Hematopoietic multipotent progenitor cell (in vitro differentiated cells): Measurements from ENCODE around the gene CD274. TPM values are rescaled to one million over a fixed set of nuclear protein-coding genes. Genes with fewer than 3 reads are reported as not detected.
"Not testable (repeated sequence)": the region's sequence is repeated elsewhere in the genome, so short reads cannot be mapped to it uniquely, and the experiment has no call there.

ENCODE experiments used
- DNase-seq, 3 donors: peaks; one replicate each; pipeline ENCODE4 v3.0.0-alpha.2; 2011 to 2015; ENCODE audit warnings: low read depth in 2 of 3, low spot score in 2 of 3
- total RNA-seq: library from RNA; depleted of rRNA; stranded (reverse); fragments of >200 nt; gene quantifications from one replicate; pipeline ENCODE4 v1.2.3, GENCODE V29; 2012

The CD274 gene
- total RNA-seq: 0.27 TPM

DNA sequence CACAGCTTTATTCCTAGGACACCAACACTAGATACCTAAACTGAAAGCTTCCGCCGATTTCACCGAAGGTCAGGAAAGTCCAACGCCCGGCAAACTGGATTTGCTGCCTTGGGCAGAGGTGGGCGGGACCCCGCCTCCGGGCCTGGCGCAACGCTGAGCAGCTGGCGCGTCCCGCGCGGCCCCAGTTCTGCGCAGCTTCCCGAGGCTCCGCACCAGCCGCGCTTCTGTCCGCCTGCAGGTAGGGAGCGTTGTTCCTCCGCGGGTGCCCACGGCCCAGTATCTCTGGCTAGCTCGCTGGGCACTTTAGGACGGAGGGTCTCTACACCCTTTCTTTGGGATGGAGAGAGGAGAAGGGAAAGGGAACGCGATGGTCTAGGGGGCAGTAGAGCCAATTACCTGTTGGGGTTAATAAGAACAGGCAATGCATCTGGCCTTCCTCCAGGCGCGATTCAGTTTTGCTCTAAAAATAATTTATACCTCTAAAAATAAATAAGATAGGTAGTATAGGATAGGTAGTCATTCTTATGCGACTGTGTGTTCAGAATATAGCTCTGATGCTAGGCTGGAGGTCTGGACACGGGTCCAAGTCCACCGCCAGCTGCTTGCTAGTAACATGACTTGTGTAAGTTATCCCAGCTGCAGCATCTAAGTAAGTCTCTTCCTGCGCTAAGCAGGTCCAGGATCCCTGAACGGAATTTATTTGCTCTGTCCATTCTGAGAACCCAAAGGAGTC, at the start of gene CD274:
Gene CD274, plus strand, starts transcription at position 184 of the 733 bp plus-strand sequence. CDS start 5,572 bp downstream, outside the sequence.
- peak; percentile 62 to 88 (median 82) for DNase-seq

DNA sequence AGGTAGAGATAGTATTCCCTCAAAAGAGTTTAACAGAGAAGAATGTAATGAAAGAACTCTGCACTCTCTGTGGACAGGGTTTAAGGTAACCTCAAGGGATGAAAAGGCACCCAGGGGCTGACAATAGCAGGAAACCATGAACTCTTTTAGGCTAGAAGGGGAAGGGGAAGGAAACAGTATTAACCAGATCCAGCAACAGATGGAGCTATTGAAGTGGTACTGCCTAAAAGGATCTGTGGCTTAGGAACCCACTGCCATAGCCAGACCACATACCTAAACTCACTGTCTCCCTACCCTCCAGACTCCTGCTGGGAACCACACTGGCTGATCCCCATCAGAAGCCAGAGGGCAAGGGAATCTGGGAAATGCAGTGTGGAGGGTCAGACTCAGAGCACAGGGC, 48.1 kb upstream of the CD274 start:
- no peak for DNase-seq

DNA sequence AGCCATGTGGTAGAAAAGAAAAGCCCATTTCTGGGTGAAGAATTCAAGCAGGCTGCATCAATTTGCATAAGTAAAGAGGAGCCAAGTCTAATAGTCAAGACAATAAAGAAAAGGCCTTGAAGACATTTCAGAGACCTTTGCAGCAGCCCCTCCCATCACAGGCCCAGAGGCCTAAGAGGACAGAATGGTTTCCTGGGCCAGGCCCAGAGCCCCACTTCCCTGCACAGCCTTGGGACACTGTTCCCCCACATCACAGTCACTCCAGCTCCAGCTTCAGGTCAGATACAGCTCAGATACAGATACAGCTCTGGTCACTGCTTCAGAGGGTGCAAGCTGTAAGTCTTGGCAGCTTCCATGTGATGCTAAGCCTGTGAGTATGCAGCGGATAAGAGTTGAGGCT, 41.7 kb upstream of the CD274 start:
- no peak for DNase-seq

DNA sequence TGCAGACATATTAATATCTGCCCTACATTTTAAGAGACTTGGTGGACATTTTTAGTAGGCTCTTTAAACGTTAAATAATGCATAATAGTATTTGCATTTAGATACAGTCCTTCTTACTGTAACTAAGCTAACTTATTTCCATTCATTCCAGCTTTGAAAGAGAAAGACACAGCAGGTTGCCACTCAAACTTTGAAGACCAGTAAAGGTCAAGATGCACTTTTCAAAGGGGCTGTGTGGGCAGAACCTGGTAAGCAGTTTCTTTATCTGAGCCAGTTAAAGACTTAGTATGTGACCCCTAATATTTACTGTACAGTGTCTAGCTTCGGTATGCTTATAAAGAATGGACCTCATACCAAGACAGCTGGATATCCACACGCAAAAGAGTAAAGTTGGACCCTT, 33.4 kb upstream of the CD274 start:
- DNase-seq: no peak

DNA sequence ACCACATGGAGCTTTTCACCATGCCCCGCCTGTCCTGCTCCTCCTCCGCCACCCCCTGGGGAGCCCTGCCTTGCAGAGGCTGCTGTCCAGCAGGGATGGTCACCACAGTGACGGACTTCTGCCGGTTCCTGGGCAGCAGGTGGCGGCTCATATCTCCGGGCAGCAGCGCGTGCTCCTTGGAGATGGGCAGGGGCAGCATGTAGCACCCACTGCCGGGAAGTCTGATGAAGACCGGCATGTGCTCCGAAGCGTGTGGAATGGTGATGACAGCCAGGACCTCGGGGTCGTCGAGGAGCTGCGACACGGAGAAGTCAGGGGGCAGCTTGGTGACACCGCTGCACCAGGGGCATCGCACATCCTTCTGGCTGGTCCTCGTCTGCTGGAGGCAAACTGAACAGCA, 31.9 kb upstream of the CD274 start:
- no peak for DNase-seq

DNA sequence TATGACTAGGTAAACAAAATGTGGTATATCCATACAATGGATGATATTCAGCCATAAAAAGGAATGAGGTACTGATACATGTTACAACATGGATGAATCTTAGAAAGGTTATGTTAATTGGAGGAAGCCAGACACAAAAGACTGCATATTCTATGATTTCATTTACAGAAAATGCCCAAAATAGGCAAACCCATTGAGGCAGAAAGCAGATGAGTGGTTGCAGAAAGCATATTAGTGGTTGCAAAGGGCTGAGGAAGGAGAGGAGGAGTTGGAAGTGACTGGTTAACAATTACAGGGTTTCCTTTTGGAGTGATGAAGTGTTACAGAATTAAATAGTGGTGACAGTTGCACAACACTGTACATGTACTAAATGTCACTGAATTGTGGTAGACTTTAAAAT, 30.4 kb upstream of the CD274 start:
- DNase-seq: no peak

DNA sequence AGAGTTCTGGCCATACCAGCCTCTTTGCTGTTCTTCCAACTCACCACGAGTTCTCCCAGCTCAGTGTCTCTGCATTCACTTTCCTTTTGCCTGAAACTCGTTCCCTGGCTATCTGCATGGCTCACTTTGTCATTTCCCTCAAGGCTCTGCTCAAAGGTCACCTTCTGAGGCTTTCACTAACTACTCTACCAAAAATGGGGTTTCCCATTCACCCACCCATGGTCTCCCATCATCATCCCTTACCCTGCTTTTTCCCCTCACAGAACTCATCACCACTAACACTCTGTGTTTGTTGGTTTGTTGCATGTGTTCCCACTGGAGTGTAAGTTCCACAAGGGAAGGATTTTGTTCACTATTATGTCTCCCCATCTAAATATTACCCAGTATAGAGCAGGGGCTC, 29.2 kb upstream of the CD274 start:
- DNase-seq: no peak

DNA sequence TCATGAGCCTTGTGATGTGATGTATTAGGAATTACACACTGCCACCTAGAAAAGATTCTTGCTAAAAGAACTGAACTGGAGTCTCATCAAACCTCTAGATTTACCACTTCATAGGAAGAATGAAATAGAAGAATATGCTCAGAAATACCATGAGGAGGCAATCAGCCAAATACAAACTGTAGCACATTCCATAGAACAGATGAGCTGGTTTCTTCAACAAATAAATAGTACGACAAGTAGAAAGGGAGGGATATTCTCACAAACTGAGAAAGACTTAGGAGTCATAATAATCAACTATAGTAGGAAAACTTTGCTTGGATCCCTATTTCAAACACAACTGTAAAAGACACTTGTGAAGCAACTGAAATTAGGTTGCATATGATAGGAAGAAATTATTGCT, 28.1 kb upstream of the CD274 start:
- no peak for DNase-seq

DNA sequence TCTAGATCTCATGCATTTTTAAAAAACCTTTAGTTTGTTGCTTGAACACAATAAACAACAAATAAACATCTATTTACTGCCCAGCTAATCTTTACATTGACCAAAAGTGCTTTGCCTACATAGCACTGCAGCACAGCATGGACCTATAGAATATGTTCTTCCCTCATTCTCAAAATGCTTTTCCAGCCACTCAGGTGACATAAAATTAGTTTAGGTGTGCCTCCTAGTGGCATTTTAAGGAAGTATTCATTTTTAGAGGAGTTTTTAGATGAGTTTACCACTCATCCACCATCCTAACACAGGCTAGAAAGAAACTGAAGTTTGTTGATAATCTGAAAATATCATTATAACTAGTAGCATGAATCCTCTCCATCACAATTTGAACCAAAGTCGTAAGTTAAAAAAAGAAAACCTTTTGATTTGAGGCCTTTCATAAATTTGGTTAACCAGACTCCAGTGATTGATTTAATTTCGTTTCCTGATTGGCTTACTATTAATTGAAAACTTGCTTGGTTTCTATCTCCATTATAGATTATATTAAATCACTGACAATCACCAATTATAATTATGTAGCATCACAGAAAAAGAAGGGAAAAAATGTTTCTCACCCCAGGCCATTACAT, 25.2 kb upstream of the CD274 start:
- peak in 2 of 3 donors; percentile 18 to 61 for DNase-seq

DNA sequence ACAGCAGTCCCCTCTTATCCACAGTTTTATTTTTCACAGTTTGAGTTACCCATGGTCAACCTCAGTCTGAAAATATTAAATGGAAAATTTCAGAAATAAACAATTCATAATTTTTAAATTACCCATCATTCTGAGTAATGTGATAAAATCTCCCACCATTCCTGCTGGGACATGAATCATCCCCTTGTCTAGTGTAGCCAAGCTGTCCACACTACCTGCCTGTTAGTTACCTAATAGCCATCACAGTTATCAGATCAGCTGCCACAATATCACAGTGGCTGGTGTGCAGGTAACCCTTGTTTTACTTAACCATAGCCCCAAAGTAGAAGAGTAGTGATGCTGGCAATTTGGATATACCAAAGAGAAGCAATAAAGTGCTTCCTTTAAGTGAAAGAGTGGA, 23.3 kb upstream of the CD274 start:
- DNase-seq: no peak

DNA sequence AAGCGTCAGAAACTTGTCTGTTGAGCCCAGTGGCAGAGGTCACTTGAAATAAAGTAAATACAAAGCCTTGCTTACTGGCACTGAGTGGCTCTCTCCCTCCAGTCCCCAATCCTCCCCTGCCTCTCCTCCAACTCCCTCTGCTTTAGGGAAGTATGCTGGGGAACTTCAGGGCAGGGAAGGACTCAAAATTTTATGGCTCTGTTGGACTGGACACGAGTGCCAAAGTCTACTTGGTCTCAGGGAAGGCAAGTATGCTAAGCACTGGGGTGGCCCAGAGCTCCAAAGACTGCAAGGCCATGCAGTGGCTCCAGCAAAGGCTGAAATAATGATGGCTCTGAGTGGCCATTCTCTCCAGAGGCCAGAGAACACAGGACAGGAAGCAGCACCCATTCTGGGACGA, 22.2 kb upstream of the CD274 start:
- DNase-seq: no peak

DNA sequence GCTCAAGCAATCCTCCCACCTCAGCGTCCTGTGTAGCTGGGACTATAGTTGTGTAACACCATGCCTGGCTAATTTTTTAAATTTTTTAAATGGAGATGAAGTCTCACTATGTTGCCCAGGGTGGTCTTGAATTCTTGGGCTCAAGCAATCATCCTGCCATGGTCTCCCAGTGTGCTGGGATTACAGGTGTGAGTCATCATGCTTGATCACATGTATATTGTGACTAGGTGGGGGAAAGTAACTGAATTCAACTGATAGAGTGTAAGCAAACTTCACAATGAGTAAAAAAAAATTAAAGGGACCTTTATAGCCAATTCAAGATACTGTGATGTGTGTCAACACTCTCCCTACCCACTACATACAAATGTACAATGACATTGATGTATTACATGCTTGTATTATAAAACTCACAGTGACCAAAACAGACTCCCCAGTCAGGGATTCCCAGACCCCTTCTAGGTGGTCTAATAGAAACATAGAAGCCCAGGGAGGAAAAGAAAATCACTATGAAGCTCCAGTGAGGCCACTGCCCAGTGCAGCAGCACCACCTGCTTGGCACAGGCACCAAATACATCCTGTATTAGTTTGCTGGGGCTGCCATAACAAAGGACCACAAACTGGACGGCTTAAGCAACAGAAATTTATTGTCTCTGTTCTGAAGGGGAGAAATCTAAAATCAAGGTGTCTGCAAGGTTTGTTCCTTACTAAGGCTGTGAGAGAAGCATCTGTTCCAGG, 21.4 kb upstream of the CD274 start:
- DNase-seq: no peak

DNA sequence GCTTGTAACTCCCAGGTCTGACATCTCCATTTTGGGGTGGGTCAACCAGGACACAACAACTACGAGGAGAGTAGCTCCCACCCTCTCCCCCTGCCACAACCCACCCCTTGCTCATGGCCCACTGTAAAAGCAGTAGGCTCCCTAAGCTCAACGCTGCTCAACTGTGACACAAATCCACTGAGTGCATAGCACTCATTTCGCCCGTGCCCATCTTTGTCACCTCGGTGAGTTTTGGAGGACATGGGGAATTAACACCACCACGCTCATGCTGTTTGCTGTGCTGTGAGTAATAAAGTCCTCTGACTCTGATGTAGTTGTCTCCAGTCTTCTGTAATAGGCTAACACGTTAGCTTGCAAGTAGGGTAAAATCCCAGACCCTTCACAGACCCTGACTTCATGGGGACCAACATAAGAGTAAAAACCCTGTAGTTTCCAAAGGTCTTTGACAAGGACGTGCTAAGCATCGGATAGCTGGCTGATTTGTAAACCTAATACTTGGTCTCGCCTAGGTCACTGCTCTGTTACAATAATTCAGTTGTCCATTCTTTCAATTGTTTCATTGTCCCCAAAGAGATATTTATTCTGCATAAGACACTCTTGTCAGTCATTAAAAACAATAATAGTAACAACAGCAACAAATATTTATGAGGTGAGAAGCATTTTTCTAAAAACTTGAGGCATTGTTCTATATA, 20.3 kb upstream of the CD274 start:
- DNase-seq: no peak

DNA sequence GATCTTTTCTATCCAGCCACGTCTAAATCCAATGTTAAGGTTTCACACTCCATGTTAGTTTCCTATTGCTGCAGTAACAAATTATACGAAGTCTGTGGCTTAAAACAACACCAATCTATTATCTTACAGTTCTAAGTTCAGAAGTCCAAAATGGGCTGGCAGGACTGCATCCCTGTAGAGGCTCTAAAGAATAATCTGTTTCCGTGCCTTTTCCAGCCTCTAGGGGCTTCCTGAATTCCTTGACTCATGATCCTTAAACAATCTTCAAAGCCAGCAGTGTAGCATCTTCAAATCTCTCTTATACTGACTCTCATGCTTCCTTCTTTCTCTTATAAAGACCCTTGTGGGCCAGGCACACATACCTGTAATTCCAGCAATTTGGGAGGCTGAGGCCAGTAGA, 19.4 kb upstream of the CD274 start:
- no peak for DNase-seq

DNA sequence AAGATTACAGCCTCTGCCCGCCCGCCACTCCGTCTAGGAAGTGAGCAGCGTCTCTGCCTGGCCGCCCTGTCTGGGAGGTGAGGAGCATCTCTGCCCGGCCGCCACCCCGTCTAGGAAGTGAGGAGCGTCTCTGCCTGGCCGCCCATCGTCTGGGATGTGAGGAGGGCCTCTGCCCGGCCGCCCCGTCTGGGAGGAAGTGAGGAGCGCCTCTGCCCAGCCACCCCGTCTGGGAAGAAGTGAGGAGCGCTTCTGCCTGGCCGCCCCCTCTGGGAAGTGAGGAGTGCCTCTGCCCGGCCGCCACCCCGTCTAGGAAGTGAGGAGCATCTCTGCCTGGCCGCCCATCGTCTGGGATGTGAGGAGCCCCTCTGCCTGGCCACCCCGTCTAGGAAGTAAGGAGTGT, 17.5 kb upstream of the CD274 start:
- DNase-seq: not testable (repeated sequence)

DNA sequence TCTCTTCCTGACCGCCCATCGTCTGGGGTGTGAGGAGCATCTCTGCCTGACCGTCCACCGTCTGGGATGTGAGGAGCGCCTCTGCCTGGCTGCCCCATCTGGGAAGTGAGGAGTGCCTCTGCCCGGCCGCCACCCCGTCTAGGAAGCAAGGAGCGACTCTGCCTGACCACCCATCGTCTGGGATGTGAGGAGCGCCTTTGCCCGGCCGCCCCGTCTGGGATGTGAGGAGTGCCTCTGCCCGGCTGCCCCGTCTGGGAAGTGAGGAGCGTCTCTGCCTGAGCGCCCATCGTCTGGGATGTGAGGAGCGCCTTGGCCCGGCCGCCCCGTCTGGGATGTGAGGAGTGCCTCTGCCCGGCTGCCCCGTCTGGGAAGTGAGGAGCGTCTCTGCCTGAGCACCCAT, 17.0 kb upstream of the CD274 start:
- not testable (repeated sequence) for DNase-seq

DNA sequence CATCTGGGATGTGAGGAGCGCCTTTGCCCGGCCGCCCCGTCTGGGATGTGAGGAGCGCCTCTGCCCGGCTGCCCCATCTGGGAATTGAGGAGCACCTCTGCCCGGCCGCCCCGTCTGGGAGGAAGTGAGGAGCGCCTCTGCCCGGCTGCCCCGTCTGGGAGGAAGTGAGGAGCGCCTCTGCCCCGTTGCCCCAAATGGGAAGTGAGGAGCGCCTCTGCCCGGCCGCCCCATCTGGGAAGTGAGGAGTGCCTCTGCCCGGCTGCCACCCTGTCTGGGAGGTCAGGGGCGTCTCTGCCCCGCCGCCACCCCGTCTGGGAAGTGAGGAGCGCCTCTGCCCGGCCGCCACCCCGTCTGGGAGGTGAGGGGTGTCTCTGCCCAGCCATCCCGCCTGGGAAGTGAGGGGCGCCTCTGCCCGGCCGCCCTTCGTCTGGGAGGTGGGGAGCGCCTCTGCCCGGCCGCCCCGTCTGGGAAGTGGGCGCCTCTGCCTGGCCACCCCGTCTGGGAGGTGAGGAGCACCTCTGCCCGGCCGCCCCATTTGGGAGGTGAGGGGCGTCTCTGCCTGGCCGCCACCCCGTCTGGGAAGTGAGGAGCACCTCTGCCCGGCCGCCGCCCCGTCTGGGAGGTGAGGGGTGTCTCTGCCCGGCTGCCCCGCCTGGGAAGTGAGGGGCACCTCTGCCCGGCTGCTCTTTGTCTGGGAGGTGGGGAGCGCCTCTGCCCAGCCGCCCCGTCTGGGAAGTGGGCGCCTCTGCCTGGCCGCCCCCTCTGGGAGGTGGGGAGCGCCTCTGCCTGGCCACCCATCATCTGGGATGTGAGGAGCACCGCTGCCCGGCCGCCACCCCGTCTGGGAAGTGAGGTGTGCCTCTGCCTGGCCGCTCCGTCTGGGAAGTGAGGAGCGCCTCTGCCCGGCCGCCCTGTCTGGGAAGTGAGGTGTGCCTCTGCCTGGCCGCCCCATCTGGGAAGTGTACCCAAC, 16.2 kb upstream of the CD274 start:
- not testable (repeated sequence) for DNase-seq

DNA sequence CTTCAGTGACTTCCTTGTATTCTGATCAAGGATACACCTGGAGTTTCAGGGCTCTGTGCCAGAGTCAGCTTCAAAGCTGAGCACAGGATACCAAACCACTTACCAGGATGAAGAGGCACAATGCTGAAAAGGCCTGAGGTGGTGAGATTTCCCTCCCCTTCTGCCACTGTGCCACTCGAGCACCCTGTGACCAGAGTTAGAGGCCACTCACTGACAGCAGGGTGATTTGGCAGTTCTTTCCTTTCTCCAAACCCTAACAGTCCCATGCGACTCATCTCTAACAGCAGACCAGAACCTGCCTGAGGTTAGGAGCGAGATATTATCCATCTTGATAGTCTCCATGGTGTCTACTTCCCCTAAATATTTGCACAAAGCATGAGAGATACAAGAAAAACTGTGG, 14.4 kb upstream of the CD274 start:
- DNase-seq: peak in 2 of 3 donors; percentile 22 to 41

DNA sequence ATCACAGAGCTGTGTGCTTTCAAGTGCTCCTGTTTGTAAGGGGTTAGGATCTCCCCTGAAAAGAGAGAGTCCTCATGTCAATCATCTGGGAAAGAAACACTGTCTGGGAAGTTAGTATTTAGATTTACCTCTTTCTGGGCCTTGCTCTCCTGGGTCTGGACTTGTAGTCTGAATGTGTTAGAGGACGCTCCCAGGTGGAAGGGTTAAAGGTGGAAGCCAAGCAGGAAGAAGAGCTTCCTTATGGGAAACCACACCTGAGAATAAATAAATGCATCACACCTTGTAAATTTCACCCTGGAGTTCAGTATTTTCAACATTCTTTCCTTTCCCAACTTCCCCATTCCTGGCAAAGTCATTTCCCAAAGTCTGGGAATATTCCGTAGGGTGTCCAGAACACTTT, 13.9 kb upstream of the CD274 start:
- no peak for DNase-seq
